ENCODE data around the gene FARS2. TPM values are rescaled to one million over a fixed set of nuclear protein-coding genes. Genes with fewer than 3 reads are reported as not detected.

FARS2 gene
- total RNA-seq, 4 donors from 2014 or later, result 10.6 to 24.9 (median 15.2) TPM

DNA sequence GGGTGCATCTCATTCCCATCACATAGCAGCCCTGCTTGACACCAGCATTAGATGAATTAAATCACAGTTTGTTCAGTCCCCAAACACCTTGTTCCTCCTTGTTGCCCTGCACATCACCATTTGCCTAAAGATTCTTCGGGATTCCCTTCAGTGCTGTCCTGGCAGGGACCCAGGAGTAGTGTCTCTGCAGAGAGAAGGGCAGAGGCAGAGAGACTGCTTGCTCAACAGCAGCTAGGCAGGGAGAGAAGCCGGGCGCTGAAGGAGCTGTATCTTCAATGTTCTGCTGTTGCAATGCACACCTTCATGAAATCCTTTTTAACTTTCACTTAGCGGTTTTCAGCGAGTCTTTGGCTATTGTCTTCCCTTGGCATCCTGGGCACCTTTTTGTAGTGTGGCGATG, 362.9 kb downstream of the FARS2 start:
- H3K27ac ChIP-seq (replicated peaks in 1 of 4), result no peak overlapping the region
- 96% methylated on average over 6 of the region's 6 CpGs for WGBS

DNA sequence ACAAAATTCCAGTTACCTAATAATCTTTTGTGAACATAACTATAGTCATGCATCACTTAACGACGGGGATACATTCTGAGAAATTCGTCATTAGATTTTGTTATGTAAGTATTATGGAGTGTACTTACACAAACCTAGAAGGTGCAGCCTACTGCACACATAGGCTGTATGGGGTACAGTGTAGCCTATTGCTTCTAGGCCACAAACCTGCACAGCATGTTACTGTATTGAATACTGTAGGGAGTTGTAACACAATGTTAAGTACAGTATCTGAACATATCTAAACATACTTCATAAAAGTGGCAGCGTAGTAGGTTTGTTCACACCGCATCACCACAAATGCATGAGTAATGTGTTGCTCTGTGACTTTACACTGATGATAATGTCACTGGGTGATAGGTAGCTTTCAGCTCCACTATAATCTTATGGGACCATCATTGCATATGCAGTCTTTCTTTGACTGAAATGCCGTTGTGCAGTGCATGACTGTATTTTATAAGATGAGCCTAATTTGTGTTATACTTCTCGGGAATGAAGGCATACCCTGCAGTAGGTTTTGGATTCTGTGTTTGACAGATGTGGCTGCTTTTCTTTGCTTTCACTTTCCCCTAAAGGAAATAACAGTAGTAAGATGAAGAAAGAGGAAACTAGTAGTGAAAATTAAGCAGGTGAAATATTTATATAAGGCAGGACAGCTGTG, 365.6 kb downstream of the FARS2 start:
- Histone ChIP-seq H3K9me3 (no peaks in the 10 kb centered on the region), H3K36me3 (no peaks in the 10 kb centered on the region), H3K4me1 (peaks cover 0 to 9% (median 0%) of the 10 kb centered on the region in 4 donors), H3K27me3 (no peaks in the 10 kb centered on the region), H3K27ac (replicated peaks in 1 of 4) (no peak overlapping the region), H3K4me3 (no peak overlapping the region)
- 86% methylated on average over 7 of the region's 7 CpGs for WGBS
- TF ChIP-seq POLR2AphosphoS5 (IDR thresholded peaks at IDR 0.05), result no peak
- no peak for TF ChIP-seq EP300 (IDR thresholded peaks at IDR 0.05)
- TF ChIP-seq POLR2A (IDR thresholded peaks at IDR 0.05; ENCODE audit: low read depth), result no peak
- TF ChIP-seq, protein P1, sequence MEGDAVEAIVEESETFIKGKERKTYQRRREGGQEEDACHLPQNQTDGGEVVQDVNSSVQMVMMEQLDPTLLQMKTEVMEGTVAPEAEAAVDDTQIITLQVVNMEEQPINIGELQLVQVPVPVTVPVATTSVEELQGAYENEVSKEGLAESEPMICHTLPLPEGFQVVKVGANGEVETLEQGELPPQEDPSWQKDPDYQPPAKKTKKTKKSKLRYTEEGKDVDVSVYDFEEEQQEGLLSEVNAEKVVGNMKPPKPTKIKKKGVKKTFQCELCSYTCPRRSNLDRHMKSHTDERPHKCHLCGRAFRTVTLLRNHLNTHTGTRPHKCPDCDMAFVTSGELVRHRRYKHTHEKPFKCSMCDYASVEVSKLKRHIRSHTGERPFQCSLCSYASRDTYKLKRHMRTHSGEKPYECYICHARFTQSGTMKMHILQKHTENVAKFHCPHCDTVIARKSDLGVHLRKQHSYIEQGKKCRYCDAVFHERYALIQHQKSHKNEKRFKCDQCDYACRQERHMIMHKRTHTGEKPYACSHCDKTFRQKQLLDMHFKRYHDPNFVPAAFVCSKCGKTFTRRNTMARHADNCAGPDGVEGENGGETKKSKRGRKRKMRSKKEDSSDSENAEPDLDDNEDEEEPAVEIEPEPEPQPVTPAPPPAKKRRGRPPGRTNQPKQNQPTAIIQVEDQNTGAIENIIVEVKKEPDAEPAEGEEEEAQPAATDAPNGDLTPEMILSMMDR (IDR thresholded peaks at IDR 0.05), result no peak
- intact Hi-C loops (cut with DNase I), result no loop called here
- DNase-seq (ENCODE audit: extremely low spot score), result no peak

More for the DNA sequence above, 362.9 kb downstream of the FARS2 start:
- Histone ChIP-seq H3K4me1 (peaks cover 0 to 9% (median 0%) of the 10 kb centered on the region in 4 donors), H3K9me3 (no peaks in the 10 kb centered on the region), H3K36me3 (no peaks in the 10 kb centered on the region), H3K4me3 (no peak overlapping the region), H3K27me3 (no peaks in the 10 kb centered on the region)
- TF ChIP-seq POLR2A (IDR thresholded peaks at IDR 0.05; ENCODE audit: low read depth), result no peak
- DNase-seq (ENCODE audit: extremely low spot score), result no peak
- intact Hi-C loops (cut with DNase I), result no loop called here

DNA sequence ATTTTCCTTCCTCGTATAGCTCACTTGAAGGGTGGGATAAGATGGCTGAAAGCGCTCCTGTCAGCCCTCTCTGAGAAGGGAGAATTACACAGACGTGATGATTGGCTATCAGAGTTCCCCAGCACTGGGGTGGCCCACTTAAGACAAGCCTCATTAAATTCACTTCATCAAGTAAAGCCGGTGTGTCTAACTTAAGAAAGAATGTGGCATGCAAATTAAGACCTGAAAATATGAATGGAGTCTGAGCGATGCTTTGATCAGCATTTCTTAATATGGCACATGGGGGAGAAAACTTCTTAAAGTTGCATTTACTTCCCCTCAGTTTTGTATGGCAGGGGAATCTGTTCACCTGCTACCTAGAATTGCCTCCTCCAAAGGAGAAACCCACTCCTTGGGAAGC, 369.3 kb downstream of the FARS2 start:
- intact Hi-C loops (cut with DNase I), result no loop called here
- Histone ChIP-seq H3K4me1 (no peaks in the 10 kb centered on the region), H3K9me3 (no peaks in the 10 kb centered on the region), H3K27ac (replicated peaks in 1 of 4) (no peak overlapping the region), H3K27me3 (no peaks in the 10 kb centered on the region), H3K36me3 (no peaks in the 10 kb centered on the region), H3K4me3 (no peak overlapping the region)
- 90% methylated on average over 5 of the region's 5 CpGs for WGBS
- DNase-seq (ENCODE audit: extremely low spot score), result no peak
- TF ChIP-seq, protein P1 (IDR thresholded peaks at IDR 0.05), result no peak
- TF ChIP-seq POLR2AphosphoS5 (IDR thresholded peaks at IDR 0.05) (no peak), EP300 (IDR thresholded peaks at IDR 0.05) (no peak), POLR2A (IDR thresholded peaks at IDR 0.05; ENCODE audit: low read depth) (no peak)

DNA sequence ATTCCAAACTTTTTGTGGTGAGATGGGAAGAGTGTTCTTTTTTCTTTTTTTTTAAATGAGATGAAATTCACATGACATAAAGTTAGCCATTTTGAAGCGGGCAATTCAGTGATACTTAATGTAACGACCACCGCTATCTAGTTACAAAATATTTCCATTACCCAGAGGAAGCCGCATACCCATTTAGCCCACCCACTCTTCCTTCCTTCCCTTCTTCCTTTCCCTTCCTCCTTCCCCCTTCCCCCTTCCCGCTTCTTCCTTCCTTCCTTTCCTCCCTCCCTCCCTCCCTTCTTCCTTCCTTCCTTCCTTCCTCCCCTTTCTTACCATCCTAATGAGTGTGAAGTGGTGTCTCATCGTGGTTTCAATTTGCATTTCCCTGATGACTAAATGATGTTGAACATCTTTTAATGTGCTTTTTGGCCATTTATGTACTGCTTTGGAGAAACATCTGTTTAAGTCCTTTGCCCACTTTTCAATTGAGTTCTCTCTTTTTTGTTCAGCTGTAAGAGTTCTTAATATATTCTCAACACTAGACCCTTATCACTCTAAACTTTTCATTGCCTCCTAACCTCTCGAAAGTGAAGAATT, 371.1 kb downstream of the FARS2 start:
- intact Hi-C loops (cut with DNase I), result no loop called here
- no peak overlapping the region for H3K27ac ChIP-seq (replicated peaks in 1 of 4)
- no peaks in the 10 kb centered on the region for H3K4me1 ChIP-seq
- no peak for DNase-seq (ENCODE audit: extremely low spot score)
- no peaks in the 10 kb centered on the region for H3K27me3 ChIP-seq
- H3K36me3 ChIP-seq, result no peaks in the 10 kb centered on the region
- no peaks in the 10 kb centered on the region for H3K9me3 ChIP-seq
- no peak overlapping the region for H3K4me3 ChIP-seq
- 77% methylated on average over 7 of the region's 7 CpGs for WGBS
- no peak for TF ChIP-seq EP300 (IDR thresholded peaks at IDR 0.05)
- TF ChIP-seq, protein P1 (IDR thresholded peaks at IDR 0.05), result no peak
- no peak for TF ChIP-seq POLR2AphosphoS5 (IDR thresholded peaks at IDR 0.05)
- no peak for TF ChIP-seq POLR2A (IDR thresholded peaks at IDR 0.05; ENCODE audit: low read depth)

DNA sequence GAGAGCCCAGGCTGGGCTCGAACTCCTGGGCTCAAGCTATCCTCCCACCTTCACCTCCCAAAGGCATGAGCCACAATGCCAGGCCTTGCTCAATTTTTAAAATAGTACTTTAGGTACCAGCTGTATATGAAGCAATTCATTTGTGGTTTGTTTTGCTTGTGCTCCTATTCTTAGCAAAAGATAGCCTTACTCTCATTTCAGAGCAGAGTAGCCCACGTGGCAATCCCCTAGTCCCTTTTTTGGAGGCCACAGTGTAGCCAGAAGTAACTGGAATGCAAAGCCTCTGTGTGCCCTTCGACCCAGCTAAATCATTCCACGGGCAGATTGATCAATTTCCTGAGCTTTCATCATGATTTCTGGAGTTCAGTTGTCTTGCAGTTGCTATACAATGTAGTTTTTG, 373.2 kb downstream of the FARS2 start:
- intact Hi-C loops (cut with DNase I), result no loop called here
- Histone ChIP-seq H3K27me3 (no peaks in the 10 kb centered on the region), H3K4me3 (no peak overlapping the region), H3K36me3 (no peaks in the 10 kb centered on the region), H3K27ac (replicated peaks in 1 of 4) (no peak overlapping the region), H3K9me3 (no peaks in the 10 kb centered on the region), H3K4me1 (no peaks in the 10 kb centered on the region)
- WGBS, result 75% methylated on average over 4 of the region's 4 CpGs
- no peak for TF ChIP-seq POLR2AphosphoS5 (IDR thresholded peaks at IDR 0.05)
- no peak for TF ChIP-seq EP300 (IDR thresholded peaks at IDR 0.05)
- no peak for TF ChIP-seq POLR2A (IDR thresholded peaks at IDR 0.05; ENCODE audit: low read depth)
- TF ChIP-seq, protein P1 (IDR thresholded peaks at IDR 0.05), result no peak
- DNase-seq (ENCODE audit: extremely low spot score), result no peak
